ENCODE measurements around the gene MLPH.

The MLPH gene

DNA sequence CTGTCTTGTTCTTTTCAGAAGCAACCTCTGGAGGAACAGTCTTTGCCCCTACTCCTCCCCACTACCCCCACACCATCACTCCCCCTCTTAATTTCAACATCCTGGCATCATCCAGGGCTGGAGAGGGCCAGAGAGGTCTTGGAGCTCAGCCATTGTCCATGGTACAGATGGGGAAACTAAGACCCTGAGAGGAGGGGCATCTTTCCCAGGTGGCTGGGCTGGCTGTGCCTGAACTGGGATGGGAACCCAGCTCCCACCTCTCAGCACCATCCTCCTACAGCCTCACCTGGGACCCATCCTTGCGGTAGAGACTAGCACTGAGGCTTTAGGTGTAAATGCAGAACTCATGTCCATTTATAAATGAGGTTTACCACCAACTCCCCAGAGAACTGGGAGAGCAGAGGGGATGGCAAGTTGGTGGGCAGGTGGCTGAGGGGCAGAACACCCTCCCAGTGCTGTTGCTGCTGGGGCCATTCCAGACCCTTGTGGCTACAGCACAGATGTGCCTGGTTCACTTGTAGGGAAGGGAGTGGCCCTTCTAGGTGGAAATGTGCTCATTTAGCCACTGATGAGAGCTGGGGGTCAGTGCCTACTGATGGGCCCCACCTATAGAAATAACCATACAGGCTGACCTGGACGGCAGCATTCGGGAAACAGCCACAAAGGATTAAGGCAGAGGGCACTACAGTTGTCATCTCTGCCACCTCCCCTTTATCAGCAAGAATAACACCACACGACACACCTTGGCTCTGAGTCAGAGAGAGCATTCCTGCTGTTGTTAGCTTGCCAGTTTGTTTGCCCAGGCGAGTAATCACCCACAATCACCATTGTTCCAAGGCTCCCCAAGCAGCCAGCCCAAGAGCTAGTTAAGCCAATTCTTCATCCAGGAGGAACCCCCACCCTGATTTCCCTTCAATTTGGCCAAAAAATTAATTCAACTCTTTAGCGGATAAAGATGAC, 2.1 kb downstream of the MLPH start:
- DNase-seq (ENCODE audit: low read depth) = no peak
- no peak overlapping the region for H3K4me3 ChIP-seq (ENCODE audit: low read depth, low read length)
- TF ChIP-seq MYC (IDR thresholded peaks at IDR 0.05; ENCODE audit: low read depth, low read length) (no peak), POLR2A (IDR thresholded peaks at IDR 0.05; ENCODE audit: extremely low read depth, insufficient read length) (no peak)
- TF ChIP-seq, protein P1, sequence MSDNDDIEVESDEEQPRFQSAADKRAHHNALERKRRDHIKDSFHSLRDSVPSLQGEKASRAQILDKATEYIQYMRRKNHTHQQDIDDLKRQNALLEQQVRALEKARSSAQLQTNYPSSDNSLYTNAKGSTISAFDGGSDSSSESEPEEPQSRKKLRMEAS (IDR thresholded peaks at IDR 0.05; ENCODE audit: low read depth, low read length) = no peak
- TF ChIP-seq, protein P2, sequence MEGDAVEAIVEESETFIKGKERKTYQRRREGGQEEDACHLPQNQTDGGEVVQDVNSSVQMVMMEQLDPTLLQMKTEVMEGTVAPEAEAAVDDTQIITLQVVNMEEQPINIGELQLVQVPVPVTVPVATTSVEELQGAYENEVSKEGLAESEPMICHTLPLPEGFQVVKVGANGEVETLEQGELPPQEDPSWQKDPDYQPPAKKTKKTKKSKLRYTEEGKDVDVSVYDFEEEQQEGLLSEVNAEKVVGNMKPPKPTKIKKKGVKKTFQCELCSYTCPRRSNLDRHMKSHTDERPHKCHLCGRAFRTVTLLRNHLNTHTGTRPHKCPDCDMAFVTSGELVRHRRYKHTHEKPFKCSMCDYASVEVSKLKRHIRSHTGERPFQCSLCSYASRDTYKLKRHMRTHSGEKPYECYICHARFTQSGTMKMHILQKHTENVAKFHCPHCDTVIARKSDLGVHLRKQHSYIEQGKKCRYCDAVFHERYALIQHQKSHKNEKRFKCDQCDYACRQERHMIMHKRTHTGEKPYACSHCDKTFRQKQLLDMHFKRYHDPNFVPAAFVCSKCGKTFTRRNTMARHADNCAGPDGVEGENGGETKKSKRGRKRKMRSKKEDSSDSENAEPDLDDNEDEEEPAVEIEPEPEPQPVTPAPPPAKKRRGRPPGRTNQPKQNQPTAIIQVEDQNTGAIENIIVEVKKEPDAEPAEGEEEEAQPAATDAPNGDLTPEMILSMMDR (IDR thresholded peaks at IDR 0.05; ENCODE audit: low read depth, low read length) = no peak

DNA sequence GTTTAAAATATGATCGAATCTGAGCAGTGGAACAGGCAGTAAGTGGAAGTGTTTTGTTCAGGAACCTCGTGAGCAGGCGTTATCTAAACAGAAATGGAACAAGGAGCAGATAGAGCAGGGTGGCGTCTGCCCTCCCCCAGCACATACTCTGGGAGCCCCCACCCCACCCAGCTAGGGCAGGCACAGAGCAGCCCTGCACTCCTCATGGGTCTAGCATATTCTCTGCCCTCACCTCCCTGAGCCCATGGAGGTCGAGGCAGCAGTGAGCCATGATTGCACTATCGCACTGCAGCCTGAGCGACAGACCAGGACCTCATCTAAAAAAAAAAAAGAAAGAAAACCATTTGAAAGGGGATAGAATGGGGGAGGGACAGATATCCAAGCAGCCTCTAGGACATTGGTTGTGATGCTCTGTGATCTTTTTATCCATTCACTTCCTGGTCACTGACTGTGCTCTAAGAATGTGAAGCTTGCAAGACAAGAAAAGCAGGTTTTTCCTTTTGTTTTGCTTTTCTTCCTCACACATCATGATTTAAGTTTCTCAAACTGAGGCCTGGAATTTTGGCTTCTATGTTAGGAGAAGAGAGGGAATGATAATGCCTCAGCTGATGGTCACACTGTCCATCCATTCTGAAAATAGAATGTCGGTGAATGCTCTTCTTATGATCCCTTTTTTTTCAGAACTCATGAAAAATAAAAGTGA, 3.1 kb downstream of the MLPH start:
- no peak overlapping the region for H3K4me3 ChIP-seq (ENCODE audit: low read depth, low read length)
- TF ChIP-seq MYC (IDR thresholded peaks at IDR 0.05; ENCODE audit: low read depth, low read length) (no peak), POLR2A (IDR thresholded peaks at IDR 0.05; ENCODE audit: extremely low read depth, insufficient read length) (no peak)
- TF ChIP-seq, protein P1 (IDR thresholded peaks at IDR 0.05; ENCODE audit: low read depth, low read length) = no peak
- TF ChIP-seq, protein P2 (IDR thresholded peaks at IDR 0.05; ENCODE audit: low read depth, low read length) = no peak
- DNase-seq (ENCODE audit: low read depth) = no peak

DNA sequence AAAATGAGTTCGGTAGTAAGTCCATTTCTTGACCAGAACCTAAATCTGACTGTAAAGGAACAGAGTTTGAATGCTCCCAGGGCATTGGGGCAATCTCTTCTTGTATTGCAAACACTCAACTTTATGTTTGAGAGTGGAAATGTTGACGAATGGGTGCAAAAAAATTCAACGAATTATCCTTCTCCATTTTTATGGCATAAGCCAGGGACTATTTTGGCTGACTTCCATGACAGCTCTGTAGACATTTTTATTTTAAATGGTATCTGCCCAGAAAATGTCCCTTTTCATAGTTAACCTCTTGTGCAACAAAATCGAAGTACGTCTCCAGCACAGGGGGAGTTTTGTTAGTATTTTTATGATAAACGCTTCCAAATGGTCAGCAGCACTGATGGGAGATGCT, 3.7 kb downstream of the MLPH start:
- TF ChIP-seq, protein P2 (IDR thresholded peaks at IDR 0.05; ENCODE audit: low read depth, low read length) = no peak
- TF ChIP-seq, protein P1 (IDR thresholded peaks at IDR 0.05; ENCODE audit: low read depth, low read length) = no peak
- no peak for TF ChIP-seq POLR2A (IDR thresholded peaks at IDR 0.05; ENCODE audit: extremely low read depth, insufficient read length)
- no peak for TF ChIP-seq MYC (IDR thresholded peaks at IDR 0.05; ENCODE audit: low read depth, low read length)
- no peak overlapping the region for H3K4me3 ChIP-seq (ENCODE audit: low read depth, low read length)
- no peak for DNase-seq (ENCODE audit: low read depth)

DNA sequence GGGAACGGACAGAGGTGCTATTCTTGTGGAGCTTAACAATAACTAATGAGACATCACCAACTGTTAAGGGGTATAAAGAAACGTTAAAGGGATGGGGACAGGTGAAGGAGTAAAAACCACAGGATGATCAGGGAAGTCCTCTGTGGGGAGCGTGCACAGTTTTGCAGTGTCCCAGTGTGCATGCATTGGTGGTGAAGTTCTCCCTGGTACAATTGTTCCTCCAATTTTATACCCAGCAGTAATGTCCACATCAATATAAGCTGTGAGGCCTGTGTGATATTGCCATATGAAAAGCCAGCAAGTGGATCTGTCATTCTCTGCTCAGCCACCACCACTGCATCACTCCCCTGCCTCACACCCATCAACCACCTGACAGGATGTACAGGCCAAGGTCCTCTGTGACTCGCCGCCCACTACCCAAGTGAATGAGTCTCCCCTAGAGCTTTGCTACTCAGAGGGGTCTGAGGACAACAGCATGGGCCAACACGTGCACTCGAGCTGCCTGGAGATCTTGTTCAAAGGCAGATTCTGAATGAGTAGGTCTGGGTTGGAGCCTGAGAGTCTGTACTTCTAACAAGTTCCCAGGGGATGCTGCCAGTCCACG, 4.6 kb downstream of the MLPH start:
- DNase-seq (ENCODE audit: low read depth) = no peak
- TF ChIP-seq, protein P1 (IDR thresholded peaks at IDR 0.05; ENCODE audit: low read depth, low read length) = no peak
- TF ChIP-seq, protein P2 (IDR thresholded peaks at IDR 0.05; ENCODE audit: low read depth, low read length) = no peak
- TF ChIP-seq POLR2A (IDR thresholded peaks at IDR 0.05; ENCODE audit: extremely low read depth, insufficient read length) = no peak
- TF ChIP-seq MYC (IDR thresholded peaks at IDR 0.05; ENCODE audit: low read depth, low read length) = no peak
- no peak overlapping the region for H3K4me3 ChIP-seq (ENCODE audit: low read depth, low read length)

DNA sequence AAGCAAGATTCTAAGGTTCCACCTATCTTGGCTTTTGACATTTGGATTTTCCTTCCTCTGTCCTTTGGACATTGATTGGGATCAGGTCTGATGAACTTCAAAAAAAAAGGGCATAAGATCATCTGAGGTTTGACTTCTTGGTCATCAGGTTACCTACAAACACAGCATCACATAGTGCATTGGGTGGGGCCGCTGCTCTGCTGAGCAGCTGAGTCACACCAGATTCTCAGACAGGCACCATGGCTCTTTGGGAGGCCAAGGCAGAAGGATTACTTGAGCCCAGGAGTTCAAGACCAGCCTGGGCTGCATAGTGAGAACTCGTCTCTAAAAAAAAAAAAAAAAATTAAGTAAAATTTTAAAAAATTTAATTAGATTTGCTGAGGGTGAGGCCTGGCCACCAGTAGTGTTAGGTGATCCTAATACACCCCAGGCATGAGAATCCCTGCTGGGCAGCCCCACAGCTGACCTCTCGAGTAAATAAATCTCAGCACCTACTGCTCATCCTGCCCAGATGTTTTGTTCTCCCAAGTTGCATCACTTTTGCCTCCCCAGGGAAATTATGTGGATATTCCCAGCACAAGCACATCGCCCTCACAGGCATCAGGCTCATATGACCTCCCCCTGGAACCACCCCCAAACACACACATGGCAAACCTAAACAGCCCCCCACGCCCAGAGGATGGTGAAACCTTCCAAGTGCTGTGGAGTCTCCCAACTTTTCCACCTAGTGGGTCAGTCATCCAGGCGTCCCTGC, 5.3 kb downstream of the MLPH start:
- TF ChIP-seq, protein P1 (IDR thresholded peaks at IDR 0.05; ENCODE audit: low read depth, low read length) = no peak
- TF ChIP-seq, protein P2 (IDR thresholded peaks at IDR 0.05; ENCODE audit: low read depth, low read length) = no peak
- TF ChIP-seq POLR2A (IDR thresholded peaks at IDR 0.05; ENCODE audit: extremely low read depth, insufficient read length) = no peak
- TF ChIP-seq MYC (IDR thresholded peaks at IDR 0.05; ENCODE audit: low read depth, low read length) = no peak
- DNase-seq (ENCODE audit: low read depth) = no peak
- no peak overlapping the region for H3K4me3 ChIP-seq (ENCODE audit: low read depth, low read length)

Measured in NB4 (cell line).